Neuronal stem cell (in vitro differentiated cells): ENCODE results near the gene BDKRB2.

Source experiments
- DNase-seq: peaks from one replicate; pipeline ENCODE4 v3.0.0-alpha.2; 2013; ENCODE audit warnings: low spot score
- H2AFZ ChIP-seq: one replicate; pipeline ENCODE4 v1.6.1; 2013; ENCODE audit warnings: mild to moderate bottlenecking, low read length, inconsistent platforms
- H2AK5ac ChIP-seq: 2 replicates; pipeline ENCODE4 v1.6.1; 2013; ENCODE audit warnings: low read depth, mild to moderate bottlenecking, inconsistent platforms, low read length, moderate library complexity, mixed read lengths
- H2BK120ac ChIP-seq: 2 replicates; pipeline ENCODE4 v1.6.1; 2013; ENCODE audit warnings: low read depth, mild to moderate bottlenecking, inconsistent platforms, low read length, moderate library complexity, mixed read lengths
- H2BK12ac ChIP-seq: one replicate; pipeline ENCODE4 v1.6.1; 2013; ENCODE audit warnings: low read length, inconsistent platforms
- H2BK15ac ChIP-seq: 2 replicates; pipeline ENCODE4 v1.6.1; 2013; ENCODE audit warnings: mild to moderate bottlenecking, low read length, inconsistent platforms, mixed read lengths
- H2BK5ac ChIP-seq: one replicate; pipeline ENCODE4 v1.6.1; 2013; ENCODE audit warnings: inconsistent platforms, mild to moderate bottlenecking, low read length, moderate library complexity
- H3K14ac ChIP-seq: one replicate; pipeline ENCODE4 v1.6.1; 2013; ENCODE audit warnings: low read length, inconsistent platforms
- H3K18ac ChIP-seq: 2 replicates; pipeline ENCODE4 v1.6.1; 2013; ENCODE audit warnings: low read length, inconsistent platforms
- H3K23ac ChIP-seq: 2 replicates; pipeline ENCODE4 v1.6.1; 2013; ENCODE audit warnings: low read depth, mild to moderate bottlenecking, mixed read lengths, low read length, inconsistent platforms; ENCODE audit not compliant: poor library complexity
- H3K27ac ChIP-seq: replicated peaks from 3 replicates; pipeline ENCODE4 v1.5.1; 2013; ENCODE audit warnings: low read length, inconsistent platforms
- H3K27me3 ChIP-seq, 3 experiments: 2 replicates each; pipeline ENCODE4 v1.6.1; 2013; ENCODE audit warnings: low read length in 3 of 3, mild to moderate bottlenecking in 2 of 3, inconsistent platforms in 1 of 3, low read depth in 1 of 3, mixed read lengths in 1 of 3, moderate library complexity in 1 of 3; ENCODE audit not compliant: control insufficient read depth in 3 of 3, insufficient read depth in 3 of 3
- H3K36me3 ChIP-seq, 2 donors: replicated peaks in 1 of 2; 2 replicates each; pipeline ENCODE4 v1.6.1; 2013; ENCODE audit warnings: low read length in 2 of 2; ENCODE audit not compliant: control insufficient read depth in 2 of 2, insufficient read depth in 2 of 2
- H3K4ac ChIP-seq: 2 replicates; pipeline ENCODE4 v1.6.1; 2013; ENCODE audit warnings: inconsistent platforms, mild to moderate bottlenecking, low read length, moderate library complexity
- H3K4me1 ChIP-seq, 2 donors: 1 replicate in 1 of 2; 2 replicates in 1 of 2; pipeline ENCODE4 v1.6.1; 2013; ENCODE audit warnings: low read length in 2 of 2, low read depth in 1 of 2; ENCODE audit not compliant: control insufficient read depth in 2 of 2, insufficient read depth in 1 of 2
- H3K4me2 ChIP-seq: one replicate; pipeline ENCODE4 v1.6.1; 2013; ENCODE audit warnings: mild to moderate bottlenecking, low read length, inconsistent platforms; ENCODE audit not compliant: insufficient read depth, poor library complexity, severe bottlenecking
- H3K4me3 ChIP-seq, 2 donors: 2 replicates each; pipeline ENCODE4 v1.5.1; 2013; ENCODE audit warnings: low read length in 2 of 2, mild to moderate bottlenecking in 2 of 2, inconsistent platforms in 1 of 2, moderate library complexity in 1 of 2
- H3K79me1 ChIP-seq: one replicate; pipeline ENCODE4 v1.6.1; 2013; ENCODE audit warnings: low read depth, mild to moderate bottlenecking, inconsistent platforms, low read length, moderate library complexity
- H3K9ac ChIP-seq: one replicate; pipeline ENCODE4 v1.6.1; 2013; ENCODE audit warnings: mild to moderate bottlenecking, low read depth, low read length, inconsistent platforms; ENCODE audit not compliant: poor library complexity
- H3K9me3 ChIP-seq, 2 donors: replicated peaks in 1 of 2; 2 replicates each; pipeline versions ENCODE3 to v1.6.1; 2013; ENCODE audit warnings: low read length in 2 of 2, mild to moderate bottlenecking in 2 of 2, inconsistent platforms in 1 of 2, low read depth in 1 of 2, mixed read lengths in 1 of 2, moderate library complexity in 1 of 2; ENCODE audit not compliant: control insufficient read depth in 2 of 2, insufficient read depth in 1 of 2
- H4K8ac ChIP-seq: one replicate; pipeline ENCODE4 v1.6.1; 2013; ENCODE audit warnings: low read depth, mild to moderate bottlenecking, inconsistent platforms, low read length, moderate library complexity
- H4K91ac ChIP-seq: one replicate; pipeline ENCODE4 v1.6.1; 2013; ENCODE audit warnings: low read length, low read depth, mild to moderate bottlenecking, inconsistent platforms; ENCODE audit not compliant: poor library complexity
- WGBS, 2 donors: extraction: QIAGEN DNeasy Blood & Tissue Kit; methylation state at CpG; one replicate each; pipeline ENCODE4 v1.1.7; 2013; ENCODE audit warnings: missing lambda C conversion rate in 2 of 2, mixed read lengths in 1 of 2; ENCODE audit not compliant: insufficient read length in 2 of 2, insufficient replicate concordance in 1 of 2; ENCODE audit errors: extremely low coverage in 2 of 2; 5-methylcytosine and 5-hydroxymethylcytosine counted together

Gene BDKRB2

DNA sequence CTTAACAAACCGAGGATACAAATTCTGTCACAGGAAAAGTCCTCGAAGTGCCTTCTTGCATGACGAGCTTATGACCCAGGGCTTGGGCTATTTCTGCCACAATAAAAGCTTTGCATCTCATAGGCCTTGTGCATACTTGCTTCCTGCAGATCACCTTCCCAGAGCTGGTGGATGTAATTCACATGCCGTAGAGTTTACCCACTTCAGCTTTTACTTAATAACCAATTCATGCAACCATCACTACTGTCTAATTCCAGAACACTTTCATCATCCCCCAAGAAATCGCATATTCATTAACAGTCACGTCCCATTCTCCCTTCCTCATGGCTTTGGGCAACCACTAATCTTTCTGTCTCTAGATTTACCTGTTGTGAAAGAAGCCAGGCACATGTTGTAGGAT, 42.4 kb downstream of the BDKRB2 start:
- no peak overlapping the region for H2BK12ac ChIP-seq
- no peaks in the 10 kb centered on the region for H3K36me3 ChIP-seq
- H3K9ac ChIP-seq = no peak overlapping the region
- H3K23ac ChIP-seq = no peak overlapping the region
- H2BK120ac ChIP-seq = no peak overlapping the region
- no peak overlapping the region for H3K14ac ChIP-seq
- H2AK5ac ChIP-seq = no peak overlapping the region
- H4K8ac ChIP-seq = no peak overlapping the region
- no peaks in the 10 kb centered on the region for H3K79me1 ChIP-seq
- no peak overlapping the region for H3K4ac ChIP-seq
- no CpG with 5 or more reads among the region's 6 CpGs for WGBS, 2 donors
- no peak for DNase-seq
- no peak overlapping the region for H3K18ac ChIP-seq
- H3K27me3 ChIP-seq = peaks cover 0 to 3% (median 0%) of the 10 kb centered on the region in 3 experiments
- no peak overlapping the region for H2BK5ac ChIP-seq
- H2AFZ ChIP-seq = no peak overlapping the region
- H2BK15ac ChIP-seq = no peak overlapping the region
- H3K4me3 ChIP-seq = no peak overlapping the region
- H3K9me3 ChIP-seq = no peaks in the 10 kb centered on the region
- no peak overlapping the region for H4K91ac ChIP-seq
- H3K4me1 ChIP-seq = peaks cover 0 to 4% of the 10 kb centered on the region in 2 donors
- H3K4me2 ChIP-seq = no peak overlapping the region
- H3K27ac ChIP-seq = no peak overlapping the region

DNA sequence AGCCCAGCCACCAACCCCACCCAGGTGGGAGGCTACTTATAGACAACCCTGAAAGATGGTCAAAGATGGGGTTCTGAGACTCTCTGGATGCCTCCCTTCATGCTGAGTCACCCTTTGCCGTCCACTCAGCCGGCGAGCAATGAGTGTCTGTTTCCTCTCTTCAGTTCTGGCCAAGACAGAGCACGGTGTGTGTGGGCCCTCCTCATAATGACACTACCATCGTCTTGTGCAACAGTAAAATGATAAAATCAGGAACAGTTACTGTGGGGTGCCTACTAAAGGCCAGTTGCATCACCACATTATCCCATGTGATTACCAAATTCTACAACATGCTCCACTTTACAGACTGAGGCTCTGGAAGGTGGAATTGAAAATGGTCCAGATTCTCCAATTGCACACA, 44.4 kb downstream of the BDKRB2 start:
- Histone ChIP-seq H3K23ac (no peak overlapping the region), H2BK15ac (no peak overlapping the region), H2BK12ac (no peak overlapping the region), H3K4ac (no peak overlapping the region), H3K79me1 (no peaks in the 10 kb centered on the region), H3K18ac (no peak overlapping the region), H3K36me3 (no peaks in the 10 kb centered on the region), H3K4me2 (no peak overlapping the region), H3K9me3 (no peaks in the 10 kb centered on the region), H4K8ac (no peak overlapping the region), H2AK5ac (no peak overlapping the region), H3K4me1 (peaks cover 0 to 11% of the 10 kb centered on the region in 2 donors), H2BK5ac (no peak overlapping the region), H2AFZ (no peak overlapping the region), H3K14ac (no peak overlapping the region), H3K9ac (no peak overlapping the region), H4K91ac (no peak overlapping the region), H3K27ac (no peak overlapping the region), H2BK120ac (no peak overlapping the region), H3K4me3 (no peak overlapping the region), H3K27me3 (peaks cover 0 to 3% (median 0%) of the 10 kb centered on the region in 3 experiments)
- no CpG with 5 or more reads among the region's 5 CpGs for WGBS, 2 donors
- DNase-seq = no peak

DNA sequence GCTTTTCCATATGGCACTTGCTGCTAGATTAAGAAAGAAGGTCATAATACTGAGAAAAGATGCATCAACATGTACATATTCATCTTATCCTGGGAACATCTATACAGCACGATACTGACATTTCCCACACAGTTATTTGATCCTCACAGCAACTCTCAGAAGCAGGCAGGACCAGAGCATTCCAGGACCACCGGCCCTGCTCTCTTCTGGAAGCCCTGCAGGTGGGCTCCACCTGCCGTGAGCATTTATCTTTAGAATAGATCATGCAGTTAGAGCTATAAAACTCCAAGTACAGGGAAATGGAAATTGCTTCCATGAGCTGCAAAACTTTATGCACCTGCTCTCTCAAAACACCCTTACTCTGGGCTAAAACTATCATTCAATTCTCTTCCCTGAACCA, 45.8 kb downstream of the BDKRB2 start:
- H3K23ac ChIP-seq = no peak overlapping the region
- no peak overlapping the region for H2AFZ ChIP-seq
- no peak overlapping the region for H3K27ac ChIP-seq
- H2BK15ac ChIP-seq = no peak overlapping the region
- H2BK5ac ChIP-seq = no peak overlapping the region
- H3K14ac ChIP-seq = no peak overlapping the region
- no peak overlapping the region for H3K18ac ChIP-seq
- no peaks in the 10 kb centered on the region for H3K79me1 ChIP-seq
- H3K9me3 ChIP-seq = no peaks in the 10 kb centered on the region
- H2AK5ac ChIP-seq = no peak overlapping the region
- no peak overlapping the region for H3K9ac ChIP-seq
- no peak overlapping the region for H4K8ac ChIP-seq
- no peaks in the 10 kb centered on the region for H3K36me3 ChIP-seq
- no peak overlapping the region for H3K4me3 ChIP-seq
- no peak overlapping the region for H3K4ac ChIP-seq
- H2BK120ac ChIP-seq = no peak overlapping the region
- H4K91ac ChIP-seq = no peak overlapping the region
- peaks cover 0 to 11% of the 10 kb centered on the region in 2 donors for H3K4me1 ChIP-seq
- H3K4me2 ChIP-seq = no peak overlapping the region
- no CpG with 5 or more reads among the region's 3 CpGs for WGBS, 2 donors
- H3K27me3 ChIP-seq = peaks cover 0 to 3% (median 0%) of the 10 kb centered on the region in 3 experiments
- no peak for DNase-seq
- H2BK12ac ChIP-seq = no peak overlapping the region

GRCh38 chr14:96251656-96252155, 47.1 kb downstream of the BDKRB2 start:
- H3K79me1 ChIP-seq = no peaks in the 10 kb centered on the region
- H3K23ac ChIP-seq = no peak overlapping the region
- H3K9ac ChIP-seq = no peak overlapping the region
- H2AK5ac ChIP-seq = no peak overlapping the region
- no peak overlapping the region for H3K18ac ChIP-seq
- no peaks in the 10 kb centered on the region for H3K36me3 ChIP-seq
- DNase-seq = no peak
- no CpG with 5 or more reads among the region's 4 CpGs for WGBS, 2 donors
- peaks cover 0 to 3% (median 0%) of the 10 kb centered on the region in 3 experiments for H3K27me3 ChIP-seq
- H2BK12ac ChIP-seq = no peak overlapping the region
- H3K4me2 ChIP-seq = no peak overlapping the region
- H3K14ac ChIP-seq = no peak overlapping the region
- H2AFZ ChIP-seq = no peak overlapping the region
- peaks cover 0 to 7% of the 10 kb centered on the region in 2 donors for H3K4me1 ChIP-seq
- no peak overlapping the region for H2BK120ac ChIP-seq
- no peak overlapping the region for H2BK5ac ChIP-seq
- no peak overlapping the region for H4K8ac ChIP-seq
- H2BK15ac ChIP-seq = no peak overlapping the region
- no peak overlapping the region for H3K4ac ChIP-seq
- no peaks in the 10 kb centered on the region for H3K9me3 ChIP-seq
- H3K27ac ChIP-seq = no peak overlapping the region
- no peak overlapping the region for H4K91ac ChIP-seq
- no peak overlapping the region for H3K4me3 ChIP-seq
